ENCODE results near the gene APOBEC3A. TPM values are rescaled to one million over a fixed set of nuclear protein-coding genes. Genes with fewer than 3 reads are reported as not detected.
"Not testable (repeated sequence)": the region's sequence is repeated elsewhere in the genome, so short reads cannot be mapped to it uniquely, and the experiment has no call there.

Gene APOBEC3A
- total RNA-seq, 1 donor = not detected

GRCh38 chr22:38971202-38971601, 13.8 kb downstream of the APOBEC3A start:
- H3K4me3 ChIP-seq (ENCODE audit: low read depth, low read length) = no peak overlapping the region
- no peak for DNase-seq (ENCODE audit: low read depth)
- TF ChIP-seq CTCF (IDR thresholded peaks at IDR 0.05; ENCODE audit: insufficient read depth, low read depth, low read length) = no peak

GRCh38 chr22:38971791-38972190, 14.4 kb downstream of the APOBEC3A start:
- no peak overlapping the region for H3K4me3 ChIP-seq (ENCODE audit: low read depth, low read length)
- no peak for DNase-seq (ENCODE audit: low read depth)

GRCh38 chr22:38972558-38972957, 15.1 kb downstream of the APOBEC3A start:
- TF ChIP-seq CTCF (IDR thresholded peaks at IDR 0.05; ENCODE audit: insufficient read depth, low read depth, low read length) = no peak

More at GRCh38 chr22:38971791-38972190, 14.4 kb downstream of the APOBEC3A start:
- no peak for TF ChIP-seq CTCF (IDR thresholded peaks at IDR 0.05; ENCODE audit: insufficient read depth, low read depth, low read length)

GRCh38 chr22:38973289-38974169, 16.1 kb downstream of the APOBEC3A start:
- no peak overlapping the region for H3K4me3 ChIP-seq (ENCODE audit: low read depth, low read length)
- peak; percentile 69 for TF ChIP-seq CTCF (IDR thresholded peaks at IDR 0.05; ENCODE audit: insufficient read depth, low read depth, low read length)
- peak; percentile 10 for DNase-seq (ENCODE audit: low read depth)

More at GRCh38 chr22:38972558-38972957, 15.1 kb downstream of the APOBEC3A start:
- H3K4me3 ChIP-seq (ENCODE audit: low read depth, low read length) = no peak overlapping the region
- no peak for DNase-seq (ENCODE audit: low read depth)

- DNase-seq (ENCODE audit: low read depth) = no peak
- H3K4me3 ChIP-seq (ENCODE audit: low read depth, low read length) = no peak overlapping the region
- no peak for TF ChIP-seq CTCF (IDR thresholded peaks at IDR 0.05; ENCODE audit: insufficient read depth, low read depth, low read length)
Observed at GRCh38 chr22:38974170-38974825, 16.9 kb downstream of the APOBEC3A start.

- TF ChIP-seq CTCF (IDR thresholded peaks at IDR 0.05; ENCODE audit: insufficient read depth, low read depth, low read length) = no peak
- DNase-seq (ENCODE audit: low read depth) = no peak
Observed at GRCh38 chr22:38974826-38975175, 17.4 kb downstream of the APOBEC3A start.

GRCh38 chr22:38977289-38977688, 19.9 kb downstream of the APOBEC3A start:
- DNase-seq (ENCODE audit: low read depth); H3K4me3 ChIP-seq (ENCODE audit: low read depth, low read length): not testable (repeated sequence)

More at GRCh38 chr22:38974826-38975175, 17.4 kb downstream of the APOBEC3A start:
- H3K4me3 ChIP-seq (ENCODE audit: low read depth, low read length) = no peak overlapping the region

- not testable (repeated sequence) for H3K4me3 ChIP-seq (ENCODE audit: low read depth, low read length); DNase-seq (ENCODE audit: low read depth)
Observed at GRCh38 chr22:38980587-38980986, 23.2 kb downstream of the APOBEC3A start.

All from fibroblast of villous mesenchyme (primary cell).